H1 (cell line): ENCODE data around the gene GLUD1. TPM values are rescaled to one million over a fixed set of nuclear protein-coding genes. Genes with fewer than 3 reads are reported as not detected.

Source experiments
- ASH2L ChIP-seq: fragments of 200-600, 300-600 bp; sonication (generic); IDR thresholded peaks from one replicate; pipeline ENCODE4 v1.7.1; 2017; ENCODE audit warnings: low read length
- CEBPB ChIP-seq: IDR thresholded peaks from 2 replicates; pipeline ENCODE4 v1.6.1; 2012; ENCODE audit warnings: low read depth, low read length
- CTBP2 ChIP-seq: IDR thresholded peaks from 2 replicates; pipeline ENCODE4 v1.7.0; 2011; ENCODE audit warnings: borderline replicate concordance, mild to moderate bottlenecking, moderate library complexity, mixed read lengths, low read length; ENCODE audit not compliant: insufficient read depth, insufficient read length
- NANOG ChIP-seq: IDR thresholded peaks from 2 replicates; pipeline ENCODE4 v1.6.1; 2011; ENCODE audit warnings: low read length, low read depth, mild to moderate bottlenecking, inconsistent platforms; ENCODE audit not compliant: insufficient read depth, poor library complexity, severe bottlenecking
- POLR2A ChIP-seq, 2 experiments: IDR thresholded peaks; 1 replicate in 1 of 2; 2 replicates in 1 of 2; pipeline ENCODE4 v1.6.1; 2011; ENCODE audit warnings: low read depth in 2 of 2, low read length in 2 of 2, mild to moderate bottlenecking in 2 of 2; ENCODE audit errors: control extremely low read depth in 1 of 2
- RFX5 ChIP-seq: IDR thresholded peaks from 2 replicates; pipeline ENCODE4 v1.6.1; 2011; ENCODE audit warnings: low read depth, low read length, improper control_type of control experiment, borderline replicate concordance
- SIN3A ChIP-seq, 2 experiments: IDR thresholded peaks in 1 of 2; conservative IDR thresholded peaks in 1 of 2; 2 replicates each; pipeline ENCODE4 v1.6.1; 2011 to 2012; ENCODE audit warnings: low read length in 2 of 2, improper control_type of control experiment in 1 of 2, low read depth in 1 of 2, mild to moderate bottlenecking in 1 of 2
- TAF1 ChIP-seq: IDR thresholded peaks from 2 replicates; pipeline ENCODE4 v1.6.1; 2011; ENCODE audit warnings: mild to moderate bottlenecking, low read depth, low read length
- TEAD4 ChIP-seq: IDR thresholded peaks from 2 replicates; pipeline ENCODE4 v1.6.1; 2012; ENCODE audit warnings: low read depth, low read length, inconsistent platforms, mixed read lengths
- polyA plus RNA-seq, 7 experiments: library from polyadenylated mRNA; depleted of rRNA in 3 of 7; stranded (reverse) in 5 of 7; unstranded in 2 of 7; fragments of >200 nt in 5 of 7; fragments of 200-250 nt in 2 of 7; gene quantifications; 1 replicate in 5 of 7; 2 replicates in 1 of 7; 4 replicates in 1 of 7; pipeline versions ENCODE4 v1.2.1 to v1.2.3, GENCODE V29; 2011 to 2013; ENCODE audit warnings: missing spikeins in 2 of 7, mixed read lengths in 2 of 7
- total RNA-seq: library from RNA; stranded (reverse); fragmentation: NEBNext Ultra II Directional; extraction: Animal tissue kit (Norgen Biotek cat#: 25700); gene quantifications from 2 replicates; pipeline ENCODE4 v1.2.1, GENCODE V29; 2021
- TF ChIP-seq, protein P1 (sequence below): fragments of 300-600 bp; sonication (generic); IDR thresholded peaks from 2 replicates; pipeline ENCODE4 v1.7.1; 2012; ENCODE audit warnings: low read length, moderate library complexity, mild to moderate bottlenecking, inconsistent platforms; ENCODE audit not compliant: insufficient replicate concordance

Gene GLUD1
- total and polyA plus RNA-seq, 2 of the 8 experiments (the other 6 are each of a cell fraction or from before 2014, with no cell fraction given) = 41.0 to 96.2 TPM

- TF ChIP-seq, protein P1, sequence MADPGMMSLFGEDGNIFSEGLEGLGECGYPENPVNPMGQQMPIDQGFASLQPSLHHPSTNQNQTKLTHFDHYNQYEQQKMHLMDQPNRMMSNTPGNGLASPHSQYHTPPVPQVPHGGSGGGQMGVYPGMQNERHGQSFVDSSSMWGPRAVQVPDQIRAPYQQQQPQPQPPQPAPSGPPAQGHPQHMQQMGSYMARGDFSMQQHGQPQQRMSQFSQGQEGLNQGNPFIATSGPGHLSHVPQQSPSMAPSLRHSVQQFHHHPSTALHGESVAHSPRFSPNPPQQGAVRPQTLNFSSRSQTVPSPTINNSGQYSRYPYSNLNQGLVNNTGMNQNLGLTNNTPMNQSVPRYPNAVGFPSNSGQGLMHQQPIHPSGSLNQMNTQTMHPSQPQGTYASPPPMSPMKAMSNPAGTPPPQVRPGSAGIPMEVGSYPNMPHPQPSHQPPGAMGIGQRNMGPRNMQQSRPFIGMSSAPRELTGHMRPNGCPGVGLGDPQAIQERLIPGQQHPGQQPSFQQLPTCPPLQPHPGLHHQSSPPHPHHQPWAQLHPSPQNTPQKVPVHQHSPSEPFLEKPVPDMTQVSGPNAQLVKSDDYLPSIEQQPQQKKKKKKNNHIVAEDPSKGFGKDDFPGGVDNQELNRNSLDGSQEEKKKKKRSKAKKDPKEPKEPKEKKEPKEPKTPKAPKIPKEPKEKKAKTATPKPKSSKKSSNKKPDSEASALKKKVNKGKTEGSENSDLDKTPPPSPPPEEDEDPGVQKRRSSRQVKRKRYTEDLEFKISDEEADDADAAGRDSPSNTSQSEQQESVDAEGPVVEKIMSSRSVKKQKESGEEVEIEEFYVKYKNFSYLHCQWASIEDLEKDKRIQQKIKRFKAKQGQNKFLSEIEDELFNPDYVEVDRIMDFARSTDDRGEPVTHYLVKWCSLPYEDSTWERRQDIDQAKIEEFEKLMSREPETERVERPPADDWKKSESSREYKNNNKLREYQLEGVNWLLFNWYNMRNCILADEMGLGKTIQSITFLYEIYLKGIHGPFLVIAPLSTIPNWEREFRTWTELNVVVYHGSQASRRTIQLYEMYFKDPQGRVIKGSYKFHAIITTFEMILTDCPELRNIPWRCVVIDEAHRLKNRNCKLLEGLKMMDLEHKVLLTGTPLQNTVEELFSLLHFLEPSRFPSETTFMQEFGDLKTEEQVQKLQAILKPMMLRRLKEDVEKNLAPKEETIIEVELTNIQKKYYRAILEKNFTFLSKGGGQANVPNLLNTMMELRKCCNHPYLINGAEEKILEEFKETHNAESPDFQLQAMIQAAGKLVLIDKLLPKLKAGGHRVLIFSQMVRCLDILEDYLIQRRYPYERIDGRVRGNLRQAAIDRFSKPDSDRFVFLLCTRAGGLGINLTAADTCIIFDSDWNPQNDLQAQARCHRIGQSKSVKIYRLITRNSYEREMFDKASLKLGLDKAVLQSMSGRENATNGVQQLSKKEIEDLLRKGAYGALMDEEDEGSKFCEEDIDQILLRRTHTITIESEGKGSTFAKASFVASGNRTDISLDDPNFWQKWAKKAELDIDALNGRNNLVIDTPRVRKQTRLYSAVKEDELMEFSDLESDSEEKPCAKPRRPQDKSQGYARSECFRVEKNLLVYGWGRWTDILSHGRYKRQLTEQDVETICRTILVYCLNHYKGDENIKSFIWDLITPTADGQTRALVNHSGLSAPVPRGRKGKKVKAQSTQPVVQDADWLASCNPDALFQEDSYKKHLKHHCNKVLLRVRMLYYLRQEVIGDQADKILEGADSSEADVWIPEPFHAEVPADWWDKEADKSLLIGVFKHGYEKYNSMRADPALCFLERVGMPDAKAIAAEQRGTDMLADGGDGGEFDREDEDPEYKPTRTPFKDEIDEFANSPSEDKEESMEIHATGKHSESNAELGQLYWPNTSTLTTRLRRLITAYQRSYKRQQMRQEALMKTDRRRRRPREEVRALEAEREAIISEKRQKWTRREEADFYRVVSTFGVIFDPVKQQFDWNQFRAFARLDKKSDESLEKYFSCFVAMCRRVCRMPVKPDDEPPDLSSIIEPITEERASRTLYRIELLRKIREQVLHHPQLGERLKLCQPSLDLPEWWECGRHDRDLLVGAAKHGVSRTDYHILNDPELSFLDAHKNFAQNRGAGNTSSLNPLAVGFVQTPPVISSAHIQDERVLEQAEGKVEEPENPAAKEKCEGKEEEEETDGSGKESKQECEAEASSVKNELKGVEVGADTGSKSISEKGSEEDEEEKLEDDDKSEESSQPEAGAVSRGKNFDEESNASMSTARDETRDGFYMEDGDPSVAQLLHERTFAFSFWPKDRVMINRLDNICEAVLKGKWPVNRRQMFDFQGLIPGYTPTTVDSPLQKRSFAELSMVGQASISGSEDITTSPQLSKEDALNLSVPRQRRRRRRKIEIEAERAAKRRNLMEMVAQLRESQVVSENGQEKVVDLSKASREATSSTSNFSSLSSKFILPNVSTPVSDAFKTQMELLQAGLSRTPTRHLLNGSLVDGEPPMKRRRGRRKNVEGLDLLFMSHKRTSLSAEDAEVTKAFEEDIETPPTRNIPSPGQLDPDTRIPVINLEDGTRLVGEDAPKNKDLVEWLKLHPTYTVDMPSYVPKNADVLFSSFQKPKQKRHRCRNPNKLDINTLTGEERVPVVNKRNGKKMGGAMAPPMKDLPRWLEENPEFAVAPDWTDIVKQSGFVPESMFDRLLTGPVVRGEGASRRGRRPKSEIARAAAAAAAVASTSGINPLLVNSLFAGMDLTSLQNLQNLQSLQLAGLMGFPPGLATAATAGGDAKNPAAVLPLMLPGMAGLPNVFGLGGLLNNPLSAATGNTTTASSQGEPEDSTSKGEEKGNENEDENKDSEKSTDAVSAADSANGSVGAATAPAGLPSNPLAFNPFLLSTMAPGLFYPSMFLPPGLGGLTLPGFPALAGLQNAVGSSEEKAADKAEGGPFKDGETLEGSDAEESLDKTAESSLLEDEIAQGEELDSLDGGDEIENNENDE = peak; percentile 26
- TF ChIP-seq NANOG = peak; percentile 32
- peak; percentile 82 for TF ChIP-seq CEBPB
- TF ChIP-seq TAF1 = peak; percentile 52; the same call in 1 of the 2 replicates
- TF ChIP-seq CTBP2 = no peak
- TF ChIP-seq ASH2L = no peak
- no peak for TF ChIP-seq TEAD4
- no peak for TF ChIP-seq RFX5
- TF ChIP-seq SIN3A (conservative IDR thresholded peaks at IDR 0.05 in 1 of 2, IDR thresholded peaks at IDR 0.05 in 1 of 2; ENCODE audit: low read depth in 1 of 2, low read length in 2 of 2) = peak in 1 of 2 experiments; percentile 31; a peak in 2 of 4 replicates
- TF ChIP-seq POLR2A (IDR thresholded peaks at IDR 0.05; ENCODE audit: control extremely low read depth in 1 of 2, low read depth in 2 of 2, low read length in 2 of 2) = peak in 1 of 2 experiments; percentile 51; a peak in 1 of 3 replicates
Observed at GRCh38 chr10:87092861-87093631, 1.6 kb downstream of the GLUD1 start (continued).
